HCT116 (cell line): ENCODE data around the gene NAPSA. TPM values are rescaled to one million over a fixed set of nuclear protein-coding genes. Genes with fewer than 3 reads are reported as not detected.

Experiments
- ATAC-seq: fragments of 200-7000 bp; cut with Tn5 transposase; 2 replicates; pipeline ENCODE4 v1.9.1; 2020; ENCODE audit warnings: mild to moderate bottlenecking, moderate library complexity
- BruUV-seq: library from RNA; stranded (reverse); fragments of 400-500 nt; replicated peaks from 2 replicates; lab custom pipeline; 2021; lab: Mats Ljungman, UMichigan
- CTCF ChIA-PET: fragments of 300-600 bp; sonication (Branson Sonifier 250); formaldehyde crosslinking; loops from one replicate; lab custom pipeline; 2021; ENCODE audit warnings: antibody characterized with exemption; lab: Charles Lee
- POLR2A ChIA-PET: fragments of 300-600, 350-600 bp; sonication (Branson Sonifier 250); formaldehyde crosslinking; loops from one replicate; lab custom pipeline; 2021; ENCODE audit warnings: antibody characterized with exemption; lab: Charles Lee
- RAD21 ChIA-PET, 2 experiments: fragments of 300-600 bp; sonication (Branson Sonifier 250); formaldehyde crosslinking; loops; one replicate each; lab custom pipeline; 2023; ENCODE audit warnings: low total read pairs in 2 of 2; ENCODE audit not compliant: uncharacterized antibody in 2 of 2, unreplicated experiment in 2 of 2, low non-redundant PET in 1 of 2; lab: Charles Lee
- DNase-seq: peaks from one replicate; pipeline ENCODE4 v3.0.0-alpha.2; 2010; ENCODE audit warnings: low read depth, low spot score
- H2AFZ ChIP-seq: fragments of 200-600 bp; shearing (Covaris generic), sonication (generic); 2 replicates; pipeline ENCODE4 v1.6.1; 2017; ENCODE audit warnings: low read depth, mixed run types, mixed read lengths, antibody characterized with exemption, low read length; ENCODE audit not compliant: poor library complexity, severe bottlenecking
- H3K27ac ChIP-seq: 2 replicates; pipeline ENCODE4 v1.5.1; 2012; ENCODE audit warnings: low read depth, low read length
- H3K27me3 ChIP-seq: fragments of 200-600 bp; sonication (generic); 2 replicates; pipeline ENCODE4 v1.6.1; 2016; ENCODE audit warnings: mixed run types, low read length, mixed read lengths; ENCODE audit not compliant: insufficient read depth
- H3K36me3 ChIP-seq, 2 experiments: fragments of 200-500 bp in 1 of 2; fragments of 200-600 bp in 1 of 2; sonication (Bioruptor generic) in 1 of 2; sonication (generic) in 1 of 2; 2 replicates each; pipeline versions ENCODE4 v1.5.1 to v1.6.1; 2014 to 2016; ENCODE audit warnings: low read length in 2 of 2, inconsistent platforms in 1 of 2, mixed read lengths in 1 of 2, mixed run types in 1 of 2; ENCODE audit not compliant: insufficient read depth in 2 of 2, control insufficient read depth in 1 of 2
- H3K4me1 ChIP-seq, 2 experiments: fragments of 200-600 bp in 1 of 2; sonication (generic) in 1 of 2; 2 replicates each; pipeline versions ENCODE4 v1.5.1 to v1.6.1; 2012 to 2017; ENCODE audit warnings: low read length in 2 of 2, inconsistent platforms in 1 of 2, mild to moderate bottlenecking in 1 of 2, mixed read lengths in 1 of 2, mixed run types in 1 of 2, moderate library complexity in 1 of 2; ENCODE audit not compliant: insufficient read depth in 2 of 2, control insufficient read depth in 1 of 2
- H3K4me2 ChIP-seq: fragments of 200-600 bp; sonication (generic); 2 replicates; pipeline ENCODE4 v1.6.1; 2017; ENCODE audit warnings: mixed run types, low read length, mixed read lengths
- H3K4me3 ChIP-seq, 2 experiments: fragments of 200-600 bp in 1 of 2; sonication (generic) in 1 of 2; replicated peaks in 1 of 2; 2 replicates each; pipeline ENCODE4 v1.5.1; 2011 to 2016; ENCODE audit warnings: low read length in 2 of 2, control low read depth in 1 of 2, low read depth in 1 of 2, mild to moderate bottlenecking in 1 of 2, mixed read lengths in 1 of 2, mixed run types in 1 of 2
- H3K79me2 ChIP-seq: fragments of 200-600 bp; sonication (generic); 2 replicates; pipeline ENCODE4 v1.6.1; 2017; ENCODE audit warnings: mild to moderate bottlenecking, mixed run types, low read length, moderate library complexity, mixed read lengths; ENCODE audit not compliant: insufficient read depth
- H3K9ac ChIP-seq: fragments of 200-600 bp; sonication (generic); 2 replicates; pipeline ENCODE4 v1.6.1; 2016; ENCODE audit warnings: low read length, mixed read lengths
- H3K9me2 ChIP-seq: fragments of 200-600 bp; sonication (generic), shearing (Covaris generic); 2 replicates; pipeline ENCODE4 v1.6.1; 2017; ENCODE audit warnings: mixed run types, mild to moderate bottlenecking, moderate library complexity; ENCODE audit not compliant: insufficient read depth
- H3K9me3 ChIP-seq, 2 experiments: fragments of 200-500 bp in 1 of 2; fragments of 200-600 bp in 1 of 2; sonication (Bioruptor generic) in 1 of 2; sonication (generic) in 1 of 2; 2 replicates each; pipeline ENCODE4 v1.6.1; 2014 to 2017; ENCODE audit warnings: low read length in 2 of 2, mixed read lengths in 2 of 2, inconsistent platforms in 1 of 2, low read depth in 1 of 2, mild to moderate bottlenecking in 1 of 2, mixed run types in 1 of 2, moderate library complexity in 1 of 2; ENCODE audit not compliant: control insufficient read depth in 1 of 2, insufficient read depth in 1 of 2
- H4K20me1 ChIP-seq: fragments of 200-600 bp; sonication (generic), shearing (Covaris generic); 2 replicates; pipeline ENCODE4 v1.6.1; 2017; ENCODE audit warnings: mixed run types, mild to moderate bottlenecking, moderate library complexity; ENCODE audit not compliant: insufficient read depth
- CBX3 ChIP-seq: IDR thresholded peaks from 2 replicates; pipeline ENCODE4 v1.6.1; 2012; ENCODE audit warnings: low read depth
- CEBPB ChIP-seq: IDR thresholded peaks from 2 replicates; pipeline ENCODE4 v1.6.1; 2012; ENCODE audit warnings: low read depth
- CTCF ChIP-seq, 3 experiments: fragments of 200-600 bp in 1 of 3; sonication (generic) in 1 of 3; IDR thresholded peaks in 2 of 3; conservative IDR thresholded peaks in 1 of 3; 2 replicates each; pipeline ENCODE4 v1.5.1; 2012 to 2017; ENCODE audit warnings: low read depth in 2 of 3, low read length in 2 of 3, antibody characterized with exemption in 1 of 3, borderline replicate concordance in 1 of 3, control low read depth in 1 of 3, mild to moderate bottlenecking in 1 of 3, mixed read lengths in 1 of 3, mixed run types in 1 of 3, moderate library complexity in 1 of 3; ENCODE audit not compliant: insufficient read depth in 1 of 3
- RAD21 ChIP-seq: IDR thresholded peaks from 2 replicates; pipeline ENCODE4 v1.6.1; 2012; ENCODE audit warnings: low read depth, mild to moderate bottlenecking
- YY1 ChIP-seq: IDR thresholded peaks from 2 replicates; pipeline ENCODE4 v1.6.1; 2011; ENCODE audit warnings: low read length, low read depth, moderate library complexity, mild to moderate bottlenecking; ENCODE audit not compliant: insufficient replicate concordance; ENCODE audit errors: extremely low read depth
- intact Hi-C: fragments of 100-400 bp; cut with micrococcal nuclease; formaldehyde crosslinking; loops from 2 replicates; pipeline ENCODE4 v1.10.0; 2022
- total RNA-seq: library from RNA; stranded (reverse); gene quantifications from one replicate; pipeline ENCODE4 v1.2.1, GENCODE V29; 2021; ENCODE audit not compliant: unreplicated experiment

Gene NAPSA
- total RNA-seq, 1 experiment from 2014 or later, result 4.4 TPM

- BruUV-seq, result no TSS peak
- CTCF ChIA-PET, result no interaction called here
Measured at GRCh38 chr19:50402544-50403301, 37.3 kb upstream of the NAPSA start.

GRCh38 chr19:50401605-50402450 lies 36.4 kb upstream of the NAPSA start:
- RAD21 ChIA-PET, result no interaction called here
- TF ChIP-seq RAD21 (no peak), CEBPB (no peak), CTCF (IDR thresholded peaks at IDR 0.05 in 2 of 3, conservative IDR thresholded peaks at IDR 0.05 in 1 of 3; ENCODE audit: borderline replicate concordance in 1 of 3, insufficient read depth in 1 of 3, low read depth in 2 of 3, low read length in 2 of 3) (peak in 1 of 3 experiments; percentile 17; a peak in 1 of 6 replicates), YY1 (no peak)
- Histone ChIP-seq H2AFZ (no peak overlapping the region), H3K9me2 (no peaks in the 10 kb centered on the region), H3K36me3 (peaks cover 3 to 33% of the 10 kb centered on the region in 2 experiments; a peak in 1 of 4 replicates), H3K27ac (no peak overlapping the region; the same call in 1 of the 2 replicates), H3K9ac (no peak overlapping the region), H3K4me1 (no peaks in the 10 kb centered on the region), H3K4me3 (no peak overlapping the region), H3K9me3 (no peaks in the 10 kb centered on the region), H3K4me2 (no peak overlapping the region), H3K79me2 (peaks cover 23% of the 10 kb centered on the region), H3K27me3 (no peaks in the 10 kb centered on the region), H4K20me1 (no peaks in the 10 kb centered on the region)
- DNase-seq, result no peak
- no TSS peak for BruUV-seq
- intact Hi-C loops, result no loop called here
- ATAC-seq, result no peak
- POLR2A ChIA-PET, result no interaction called here
- CTCF ChIA-PET, result no interaction called here

More at GRCh38 chr19:50402544-50403301, 37.3 kb upstream of the NAPSA start:
- DNase-seq, result no peak
- Histone ChIP-seq H3K4me1 (no peaks in the 10 kb centered on the region), H3K36me3 (peaks cover 7 to 37% of the 10 kb centered on the region in 2 experiments; a peak in 3 of 4 replicates), H3K9me3 (no peaks in the 10 kb centered on the region), H2AFZ (no peak overlapping the region), H3K9me2 (no peaks in the 10 kb centered on the region), H3K4me3 (no peak overlapping the region), H3K79me2 (peaks cover 19% of the 10 kb centered on the region), H3K4me2 (no peak overlapping the region), H3K27ac (no peak overlapping the region), H3K9ac (no peak overlapping the region), H3K27me3 (no peaks in the 10 kb centered on the region), H4K20me1 (no peaks in the 10 kb centered on the region)
- TF ChIP-seq CBX3, result no peak
- intact Hi-C loops, result no loop called here
- no peak for ATAC-seq
- POLR2A ChIA-PET, result no interaction called here
- RAD21 ChIA-PET, result no interaction called here
